GM18909 (cell line): ENCODE data around the gene CPAMD8.

Experiments
- ATAC-seq: cut with Tn5 transposase; IDR thresholded peaks from one replicate; pipeline ENCODE4 v1.9.1; 2021; ENCODE audit warnings: mild to moderate bottlenecking; ENCODE audit not compliant: unreplicated experiment, poor library complexity

The CPAMD8 gene

DNA sequence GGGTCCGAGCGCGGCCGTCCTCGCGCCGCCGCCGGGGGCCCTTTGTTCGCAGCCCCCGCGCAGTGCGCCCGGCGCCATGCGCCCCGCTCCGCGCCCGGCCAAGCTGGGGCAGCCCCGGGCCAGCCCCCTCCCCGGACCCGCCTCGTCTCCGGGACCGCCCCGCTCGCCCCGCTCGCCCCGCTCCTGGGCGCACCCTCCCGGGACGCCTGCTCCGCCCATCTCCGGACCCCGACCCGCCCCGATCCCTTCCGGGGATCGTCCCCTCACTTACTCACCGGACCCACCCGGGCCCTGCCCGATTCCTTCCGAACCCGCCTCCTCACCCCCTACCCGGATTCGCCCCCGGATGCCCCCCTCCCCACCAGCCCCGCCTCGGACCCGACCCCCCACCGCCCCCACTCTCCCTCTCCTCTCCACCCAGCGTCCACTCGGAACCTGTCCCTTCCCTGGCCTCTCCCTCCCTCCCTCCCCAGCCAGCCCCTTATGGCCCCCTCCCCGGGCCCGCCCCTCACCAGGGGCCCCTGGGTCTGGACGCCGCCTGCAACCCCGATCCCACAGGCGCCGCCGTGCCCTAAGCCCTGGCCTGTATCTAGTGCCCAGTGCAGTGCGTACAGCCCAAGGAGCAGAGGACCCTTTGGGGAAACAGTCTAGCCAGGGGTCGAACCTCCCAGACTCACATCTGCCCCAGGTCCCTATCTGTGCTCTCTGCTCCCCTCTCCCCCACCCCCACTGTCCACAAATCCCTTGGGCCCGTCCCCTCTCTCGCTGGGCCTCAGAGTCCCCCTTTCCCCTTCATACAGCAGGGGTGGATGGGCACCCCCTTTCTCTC, at the start of gene CPAMD8:
TSS of gene CPAMD8 (minus strand) at position 105 of the 829 bp plus-strand sequence. CDS start 168 bp downstream, outside the sequence.
- no peak for ATAC-seq

GRCh38 chr19:17075864-17076542, 49.4 kb upstream of the CPAMD8 start:
- ATAC-seq: no peak

DNA sequence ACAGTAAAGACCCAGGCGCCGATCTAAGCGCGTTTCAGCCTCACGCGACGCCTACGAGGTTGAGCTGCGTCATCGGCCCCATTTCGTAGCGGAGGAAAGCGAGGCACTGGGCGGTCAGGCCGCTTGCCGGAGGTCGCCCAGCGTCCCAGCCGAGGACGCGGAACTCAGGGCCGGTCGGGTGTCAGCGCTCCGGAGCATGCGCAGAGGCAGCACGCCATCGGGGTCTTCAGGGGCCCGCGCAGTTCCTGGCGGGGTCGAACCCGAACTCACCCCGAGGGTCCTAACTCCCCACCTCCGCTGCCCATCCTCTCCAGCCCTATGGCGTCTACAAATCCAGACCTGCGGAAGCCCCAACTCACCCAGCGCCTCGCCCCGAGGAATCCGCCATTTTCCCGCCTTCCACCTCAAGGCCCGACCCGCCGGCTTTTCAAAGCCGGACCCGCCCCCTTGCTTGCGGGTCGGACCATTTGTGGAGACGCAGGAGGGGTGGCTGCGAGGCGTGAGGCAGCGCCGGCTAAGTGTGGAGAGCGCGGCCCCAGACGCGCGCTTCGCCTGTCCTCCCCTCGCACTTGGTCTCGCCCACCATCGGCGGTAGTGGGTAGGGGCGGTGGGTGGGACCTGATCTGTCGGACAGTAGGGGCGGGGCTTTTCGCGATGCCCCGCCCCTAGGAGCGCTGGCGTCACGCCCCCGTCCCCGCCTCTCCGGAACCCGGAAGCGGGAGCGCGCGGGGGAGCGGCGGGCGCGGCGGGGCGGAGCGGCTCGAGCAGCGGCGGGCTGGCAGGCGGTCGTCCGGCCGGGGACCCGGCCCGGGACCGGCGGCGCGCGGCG, 48.6 kb upstream of the CPAMD8 start, which contains the start of the genes HAUS8 and MYO9B:
TSS of gene HAUS8 (minus strand) at position 418 of the 829 bp plus-strand sequence. CDS start at position 388, 30 bp downstream.
TSS of gene MYO9B (plus strand) at position 743 of the 829 bp plus-strand sequence. CDS start 25,941 bp downstream, outside the sequence.
- ATAC-seq: peak; percentile 81

DNA sequence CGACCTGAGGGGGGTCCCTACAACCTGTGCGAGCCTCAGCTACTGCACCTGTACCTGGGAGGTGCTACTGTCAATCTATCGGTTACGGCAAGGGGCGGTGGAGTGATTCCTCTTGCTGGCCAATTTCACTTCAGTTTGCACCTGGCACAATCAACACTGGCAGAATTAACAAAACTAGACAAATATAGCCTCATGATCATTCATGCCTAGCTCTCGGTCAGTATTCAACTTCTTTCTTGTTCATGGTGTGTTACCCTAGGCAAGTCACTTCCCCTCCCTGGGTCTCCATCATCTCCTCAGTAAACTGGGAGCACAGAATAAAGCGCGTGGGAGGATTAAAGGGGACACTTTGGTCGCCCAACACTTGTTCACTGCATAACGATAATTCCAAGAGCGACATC, 48.0 kb upstream of the CPAMD8 start:
- peak; percentile 2 for ATAC-seq

DNA sequence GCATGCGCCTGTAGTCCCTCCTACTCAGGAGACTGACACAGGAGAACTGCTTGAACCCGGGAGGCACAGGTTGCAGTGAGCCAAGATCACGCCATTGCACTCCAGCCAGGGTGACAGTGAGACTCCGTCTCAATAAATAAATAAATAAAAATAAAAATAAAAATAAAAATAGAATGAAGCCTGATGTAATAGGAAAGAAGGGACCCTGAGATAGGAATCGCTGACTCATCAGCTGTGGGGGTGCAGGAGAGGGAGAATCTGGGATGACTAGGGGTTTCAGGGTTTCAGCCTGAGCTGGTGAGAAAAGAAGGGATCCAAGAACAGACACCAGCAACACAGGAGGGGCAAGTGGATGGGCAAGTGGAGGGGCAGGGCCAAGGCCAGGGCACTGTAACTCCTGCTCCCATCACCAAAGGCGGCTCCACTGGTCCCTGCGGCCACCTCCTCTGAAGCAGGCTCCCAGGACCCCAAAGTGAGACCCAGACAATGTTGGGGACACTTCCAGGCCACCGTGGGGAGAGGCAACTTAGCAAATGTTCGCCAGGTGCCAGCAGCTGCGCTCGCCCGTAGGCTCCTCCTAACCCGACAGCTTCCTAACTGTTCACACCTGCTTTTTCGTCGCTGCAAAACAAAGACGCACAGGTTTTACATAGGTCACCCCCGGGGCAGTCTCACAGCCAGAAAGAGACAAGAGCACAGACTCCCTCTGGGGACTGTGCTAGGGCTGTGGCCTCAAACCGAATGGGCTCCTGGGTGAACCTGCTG, 47.4 kb upstream of the CPAMD8 start:
- ATAC-seq: peak; percentile 12

- no peak for ATAC-seq
These were observed 44.3 kb upstream of the CPAMD8 start for GRCh38 chr19:17070912-17071311.

- no peak for ATAC-seq
These were observed 43.8 kb upstream of the CPAMD8 start for GRCh38 chr19:17070421-17070820.

DNA sequence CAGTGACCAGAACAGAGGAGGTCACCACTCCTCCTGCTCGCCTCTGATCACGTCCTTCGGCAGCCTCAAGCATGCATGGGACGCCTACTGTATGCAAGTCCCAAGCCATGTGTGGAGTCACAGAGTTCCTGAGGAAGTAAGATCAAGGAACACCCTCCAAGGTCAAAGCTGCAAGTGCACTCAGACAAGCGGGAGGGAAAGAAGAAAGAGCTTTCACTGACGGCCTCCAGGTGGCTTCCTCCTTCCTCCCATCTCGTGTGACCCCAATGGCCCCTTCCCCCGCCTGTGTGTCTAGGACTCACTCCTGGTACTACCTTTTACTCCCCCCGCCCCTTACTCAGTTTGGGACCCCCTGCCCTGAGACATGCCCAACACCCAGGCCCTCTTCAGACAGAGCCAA, 42.6 kb upstream of the CPAMD8 start:
- no peak for ATAC-seq

GRCh38 chr19:17063428-17063827, 36.8 kb upstream of the CPAMD8 start:
- no peak for ATAC-seq

GRCh38 chr19:17061691-17062090, 35.1 kb upstream of the CPAMD8 start:
- ATAC-seq: no peak

DNA sequence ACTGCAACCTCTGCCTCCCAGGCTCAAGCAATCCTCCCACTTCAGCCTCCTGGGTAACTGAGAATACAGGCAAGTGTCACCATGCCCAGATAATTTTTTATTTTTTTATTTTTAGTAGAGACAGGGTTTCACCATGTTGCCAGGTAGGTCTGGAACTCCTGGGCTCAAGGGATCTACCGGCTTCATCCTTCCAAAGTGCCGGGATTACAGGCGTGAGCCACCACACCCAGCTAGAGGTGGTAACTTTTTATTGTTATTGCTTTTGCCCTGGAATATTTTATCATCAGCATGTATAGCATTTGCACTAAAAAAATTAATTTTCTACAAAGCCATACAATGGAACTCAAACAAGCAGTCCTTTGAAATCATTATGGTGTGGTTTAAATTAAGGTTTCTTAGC, 34.6 kb upstream of the CPAMD8 start:
- ATAC-seq: no peak

- ATAC-seq: no peak
These were observed 34.2 kb upstream of the CPAMD8 start for GRCh38 chr19:17060802-17061201.

DNA sequence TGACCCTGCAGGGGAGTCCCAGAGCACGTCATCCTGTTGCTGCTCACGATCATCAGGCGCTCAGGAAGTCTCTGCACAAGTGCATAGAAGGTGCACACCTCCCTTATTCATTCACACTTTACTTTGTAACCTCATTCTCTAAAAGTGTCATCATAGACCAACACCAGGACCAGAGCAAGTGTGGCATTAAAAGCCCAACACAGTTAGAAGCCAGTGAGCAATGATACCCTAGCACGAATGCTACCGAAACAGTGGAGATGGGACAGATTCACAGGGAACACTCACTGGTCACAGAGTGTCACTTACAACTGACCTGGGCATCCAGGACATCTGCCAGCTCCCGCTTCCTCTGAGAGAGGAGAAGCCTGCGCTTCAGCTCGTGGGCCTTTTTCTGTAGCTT, 31.6 kb upstream of the CPAMD8 start:
- ATAC-seq: no peak

DNA sequence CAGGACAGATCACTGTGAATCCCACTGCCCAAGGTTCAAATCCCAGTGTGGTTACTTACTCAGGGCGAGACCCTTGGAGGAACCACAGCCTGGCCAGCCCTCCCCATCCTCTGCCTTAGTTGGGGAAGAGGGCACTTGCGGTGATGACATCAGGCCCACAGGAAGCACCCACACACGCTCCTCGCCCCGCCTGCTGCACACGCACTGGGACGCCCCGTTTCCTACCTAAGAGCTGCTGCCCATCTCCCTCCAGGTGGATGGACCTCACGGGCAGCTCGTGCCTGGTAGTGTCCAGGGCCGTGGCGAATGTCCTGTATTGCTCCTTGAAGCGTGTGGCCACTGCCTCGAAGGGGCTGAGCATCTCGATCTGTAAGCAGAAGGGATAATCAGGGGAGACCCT, 29.0 kb upstream of the CPAMD8 start:
- no peak for ATAC-seq

DNA sequence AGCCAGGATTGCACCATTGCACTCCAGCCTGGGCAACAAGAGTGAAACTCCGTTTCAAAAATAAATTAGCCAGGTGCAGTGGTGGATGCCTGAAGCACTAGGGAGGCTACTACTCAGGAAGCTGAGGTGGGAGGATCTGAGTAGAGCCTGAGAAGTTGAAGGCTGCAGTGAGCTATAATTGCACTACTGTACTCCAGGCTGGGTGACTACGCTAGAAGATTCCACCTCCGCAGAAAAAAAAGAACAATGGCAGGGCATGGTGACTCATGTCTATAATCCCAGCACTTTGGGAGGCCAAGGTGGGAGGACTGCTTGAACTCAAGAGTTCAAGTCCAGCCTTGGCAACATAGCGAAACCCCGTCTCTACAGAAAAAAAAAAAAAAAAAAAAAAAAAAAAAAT, 28.1 kb upstream of the CPAMD8 start:
- ATAC-seq: no peak

- ATAC-seq: no peak
These were observed 25.8 kb upstream of the CPAMD8 start for GRCh38 chr19:17052439-17052838.

DNA sequence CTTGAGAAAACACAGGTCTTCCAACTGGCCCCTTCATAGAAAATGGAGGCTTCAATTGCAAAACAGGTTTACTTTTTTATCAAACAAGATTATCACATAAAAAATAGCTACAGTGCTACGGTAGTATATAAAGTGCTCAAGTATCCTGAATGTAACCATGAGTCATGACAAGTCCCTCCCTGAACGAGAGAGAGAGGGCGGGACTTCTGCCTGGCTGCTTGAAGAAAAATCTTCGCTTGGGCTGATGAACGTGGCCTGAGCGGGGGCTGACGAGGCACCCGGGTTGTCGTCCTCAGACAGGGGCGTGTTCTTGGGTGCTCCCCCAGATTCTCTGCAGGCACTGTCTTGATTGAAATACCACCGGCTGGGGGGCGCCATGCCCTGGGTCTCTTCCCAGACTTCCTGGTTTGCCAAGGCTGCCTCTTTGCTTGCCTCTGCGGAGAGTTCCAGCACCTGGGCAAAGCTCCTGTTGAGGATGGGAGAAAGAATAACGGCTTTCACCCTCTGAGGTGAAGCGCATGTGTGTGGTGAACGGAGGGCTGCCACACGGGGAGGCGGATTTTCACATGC, 23.2 kb upstream of the CPAMD8 start:
- no peak for ATAC-seq

GRCh38 chr19:17048885-17049453, 22.4 kb upstream of the CPAMD8 start:
- no peak for ATAC-seq

GRCh38 chr19:17045907-17046502, 19.4 kb upstream of the CPAMD8 start:
- ATAC-seq: no peak
